GOT3 (cell line): Measurements from ENCODE around the gene UPK3B.
"Not testable (repeated sequence)": the region's sequence is repeated elsewhere in the genome, so short reads cannot be mapped to it uniquely, and the experiment has no call there.

ENCODE experiments used
- DNase-seq: peaks from one replicate; lab custom pipeline; 2025; ENCODE audit warnings: mixed read lengths; lab: John Stamatoyannopoulos, UW

UPK3B gene

GRCh38 chr7:76513817-76514799 lies 3.8 kb downstream of the UPK3B start:
- no peak for DNase-seq

DNA sequence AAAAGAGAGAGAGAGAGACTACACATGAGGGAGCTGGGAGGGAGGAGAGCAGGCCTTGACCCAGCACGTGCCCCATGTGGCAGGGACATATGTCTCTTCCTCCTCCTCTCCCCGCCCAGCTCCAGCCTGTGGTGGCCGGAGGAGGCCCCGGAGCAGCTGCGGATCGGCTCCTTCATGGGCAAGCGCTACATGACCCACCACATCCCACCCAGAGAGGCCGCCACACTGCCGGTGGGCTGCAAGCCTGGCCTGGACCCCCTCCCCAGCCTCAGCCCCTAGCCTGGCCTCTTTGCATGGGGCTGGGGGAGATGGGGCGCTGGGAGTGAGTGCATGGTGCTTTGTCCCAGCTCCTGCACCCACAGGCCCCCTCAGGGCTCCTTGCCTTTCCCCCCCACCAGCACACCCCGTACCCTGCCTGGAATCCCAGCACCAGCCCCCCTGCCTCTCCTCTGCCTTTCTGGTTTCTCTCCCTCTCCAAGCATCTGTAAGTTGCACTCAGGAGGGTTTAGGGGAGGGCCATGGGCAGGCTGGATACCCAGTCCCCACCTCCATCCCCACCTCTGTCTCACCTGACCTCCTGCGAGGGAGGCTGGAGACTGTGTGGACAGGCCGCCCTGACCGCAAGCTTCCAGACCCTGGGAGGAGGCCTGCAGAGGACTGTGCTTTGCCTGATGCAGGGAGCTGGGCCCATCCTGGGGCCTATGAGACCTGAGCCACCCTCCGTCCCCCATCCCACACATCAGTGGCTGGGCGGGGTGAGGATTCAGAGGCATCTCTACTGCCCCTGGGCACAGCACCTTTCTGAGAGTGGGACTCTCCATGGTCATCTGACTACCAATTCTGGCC lies 4.8 kb downstream of the UPK3B start:
- DNase-seq = no peak

GRCh38 chr7:76515999-76516443 lies 5.7 kb downstream of the UPK3B start:
- DNase-seq = no peak

GRCh38 chr7:76516932-76517331 lies 6.6 kb downstream of the UPK3B start:
- not testable (repeated sequence) for DNase-seq

GRCh38 chr7:76526183-76526582 lies 15.8 kb downstream of the UPK3B start:
- not testable (repeated sequence) for DNase-seq

- DNase-seq = not testable (repeated sequence)
These were observed 21.3 kb downstream of the UPK3B start for GRCh38 chr7:76531643-76532042.

GRCh38 chr7:76543197-76543596 lies 32.8 kb downstream of the UPK3B start, which contains the start of gene SPDYE16:
Gene SPDYE16 (minus strand): TSS chr7:76543297. CDS start chr7:76541459, 1,838 bp downstream.
- DNase-seq = not testable (repeated sequence)

- DNase-seq = peak; percentile 76
These were observed 38.9 kb downstream of the UPK3B start for GRCh38 chr7:76549025-76549854.

- not testable (repeated sequence) for DNase-seq
These were observed 39.5 kb downstream of the UPK3B start for GRCh38 chr7:76549855-76550248.

DNA sequence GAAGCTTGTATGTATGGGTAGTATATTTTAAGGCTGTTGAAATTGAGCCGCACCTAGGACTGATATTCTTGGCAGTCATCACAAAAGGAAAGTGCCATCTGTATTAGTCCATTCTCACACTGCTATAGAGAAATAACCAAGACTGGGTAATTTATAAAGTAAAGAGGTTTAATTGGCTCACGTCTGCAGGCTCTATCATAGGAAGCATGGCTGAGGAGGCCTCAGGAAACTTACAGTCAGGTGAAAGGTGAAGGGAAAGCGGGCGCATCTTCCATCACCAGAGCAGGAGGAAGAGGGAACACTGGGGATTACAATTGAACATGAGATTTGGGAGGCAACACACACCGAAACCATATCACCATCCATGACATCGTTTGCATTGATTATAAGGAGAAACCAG lies 41.6 kb downstream of the UPK3B start:
- DNase-seq = not testable (repeated sequence)

DNA sequence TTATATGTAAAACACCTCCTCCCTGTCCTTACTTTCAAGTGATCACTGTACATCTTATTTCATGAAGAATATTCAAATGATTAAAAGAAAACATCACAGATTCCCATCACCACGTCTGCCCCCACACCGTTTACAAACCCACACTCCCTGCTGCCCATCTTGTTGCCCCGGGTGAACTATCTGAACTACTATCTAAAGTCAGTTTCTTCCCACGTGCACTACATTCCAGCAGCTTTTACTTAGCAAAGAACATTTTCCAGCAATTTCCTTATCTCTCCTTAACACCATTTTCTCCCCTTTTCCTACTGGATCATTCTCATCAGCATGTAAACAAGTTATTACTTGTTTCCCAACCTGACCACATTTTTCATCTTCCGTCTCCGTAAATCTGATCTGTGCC lies 49.3 kb downstream of the UPK3B start:
- not testable (repeated sequence) for DNase-seq

DNA sequence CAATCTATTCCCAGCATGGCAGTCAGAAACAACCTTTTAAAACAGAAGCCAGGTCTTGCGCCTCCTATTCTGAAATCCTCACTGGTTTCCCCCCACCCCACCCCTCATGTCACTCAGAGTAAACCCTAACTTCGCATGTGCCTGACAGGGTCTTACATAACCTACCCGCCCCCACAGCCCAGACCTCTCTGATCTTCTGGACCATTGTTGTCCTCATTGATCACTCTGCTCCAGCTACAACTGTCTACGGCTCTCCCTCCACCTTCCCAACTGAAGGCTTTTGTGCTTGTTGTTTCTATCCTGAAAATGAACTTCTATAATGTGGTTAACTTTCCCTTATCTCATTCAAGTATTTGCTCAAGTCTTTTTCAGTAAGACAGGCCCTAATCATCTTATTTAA lies 49.8 kb downstream of the UPK3B start:
- DNase-seq = not testable (repeated sequence)

GRCh38 chr7:76561342-76561741 lies 51.0 kb downstream of the UPK3B start:
- not testable (repeated sequence) for DNase-seq

DNA sequence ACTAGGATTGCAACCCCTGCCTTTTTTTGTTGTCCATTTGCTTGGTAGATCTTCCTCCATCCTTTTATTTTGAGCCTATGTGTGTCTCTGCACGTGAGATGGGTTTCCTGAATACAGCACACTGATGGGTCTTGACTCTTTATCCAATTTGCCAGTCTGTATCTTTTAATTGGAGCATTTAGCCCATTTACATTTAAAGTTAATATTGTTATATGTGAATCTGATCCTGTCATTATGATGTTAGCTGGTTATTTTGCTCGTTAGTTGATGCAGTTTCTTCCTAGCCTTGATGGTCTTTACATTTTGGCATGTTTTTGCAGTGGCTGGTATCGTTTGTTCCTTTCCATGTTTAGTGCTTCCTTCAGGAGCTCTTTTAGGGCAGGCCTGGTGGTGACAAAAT lies 54.6 kb downstream of the UPK3B start:
- DNase-seq = not testable (repeated sequence)
